Measurements from ENCODE around the gene DLG1. TPM values are rescaled to one million over a fixed set of nuclear protein-coding genes. Genes with fewer than 3 reads are reported as not detected.

Gene DLG1
- total RNA-seq, 1 experiment from 2014 or later: 89.8 TPM

- Histone ChIP-seq H3K36me3 (ENCODE audit: control insufficient read depth in 1 of 2, insufficient read depth in 2 of 2, low read length in 2 of 2) (no peaks in the 10 kb centered on the region), H3K4me2 (ENCODE audit: low read length) (no peak overlapping the region), H3K27ac (ENCODE audit: low read depth, low read length) (no peak overlapping the region), H3K4me1 (ENCODE audit: control insufficient read depth in 1 of 2, insufficient read depth in 2 of 2, low read length in 2 of 2) (no peaks in the 10 kb centered on the region), H4K20me1 (ENCODE audit: insufficient read depth) (peaks cover 5% of the 10 kb centered on the region; the same call in 1 of the 2 replicates), H3K9me3 (ENCODE audit: control insufficient read depth in 1 of 2, insufficient read depth in 1 of 2, low read depth in 1 of 2, low read length in 2 of 2) (no peaks in the 10 kb centered on the region), H3K9me2 (ENCODE audit: insufficient read depth) (no peaks in the 10 kb centered on the region), H3K27me3 (ENCODE audit: insufficient read depth, low read length) (no peaks in the 10 kb centered on the region), H3K4me3 (replicated peaks in 1 of 2; ENCODE audit: low read depth in 1 of 2, low read length in 2 of 2) (no peak overlapping the region), H3K9ac (ENCODE audit: low read length) (no peak overlapping the region), H3K79me2 (ENCODE audit: insufficient read depth, low read length) (peaks cover 58% of the 10 kb centered on the region), H2AFZ (ENCODE audit: low read depth, low read length, poor library complexity, severe bottlenecking) (no peak overlapping the region)
- intact Hi-C loops (cut with micrococcal nuclease): no loop called here
- DNase-seq (ENCODE audit: low read depth, low spot score) (no peak), ATAC-seq (no peak)
- no peak for TF ChIP-seq JUND (IDR thresholded peaks at IDR 0.05)
- TF ChIP-seq, protein P1, sequence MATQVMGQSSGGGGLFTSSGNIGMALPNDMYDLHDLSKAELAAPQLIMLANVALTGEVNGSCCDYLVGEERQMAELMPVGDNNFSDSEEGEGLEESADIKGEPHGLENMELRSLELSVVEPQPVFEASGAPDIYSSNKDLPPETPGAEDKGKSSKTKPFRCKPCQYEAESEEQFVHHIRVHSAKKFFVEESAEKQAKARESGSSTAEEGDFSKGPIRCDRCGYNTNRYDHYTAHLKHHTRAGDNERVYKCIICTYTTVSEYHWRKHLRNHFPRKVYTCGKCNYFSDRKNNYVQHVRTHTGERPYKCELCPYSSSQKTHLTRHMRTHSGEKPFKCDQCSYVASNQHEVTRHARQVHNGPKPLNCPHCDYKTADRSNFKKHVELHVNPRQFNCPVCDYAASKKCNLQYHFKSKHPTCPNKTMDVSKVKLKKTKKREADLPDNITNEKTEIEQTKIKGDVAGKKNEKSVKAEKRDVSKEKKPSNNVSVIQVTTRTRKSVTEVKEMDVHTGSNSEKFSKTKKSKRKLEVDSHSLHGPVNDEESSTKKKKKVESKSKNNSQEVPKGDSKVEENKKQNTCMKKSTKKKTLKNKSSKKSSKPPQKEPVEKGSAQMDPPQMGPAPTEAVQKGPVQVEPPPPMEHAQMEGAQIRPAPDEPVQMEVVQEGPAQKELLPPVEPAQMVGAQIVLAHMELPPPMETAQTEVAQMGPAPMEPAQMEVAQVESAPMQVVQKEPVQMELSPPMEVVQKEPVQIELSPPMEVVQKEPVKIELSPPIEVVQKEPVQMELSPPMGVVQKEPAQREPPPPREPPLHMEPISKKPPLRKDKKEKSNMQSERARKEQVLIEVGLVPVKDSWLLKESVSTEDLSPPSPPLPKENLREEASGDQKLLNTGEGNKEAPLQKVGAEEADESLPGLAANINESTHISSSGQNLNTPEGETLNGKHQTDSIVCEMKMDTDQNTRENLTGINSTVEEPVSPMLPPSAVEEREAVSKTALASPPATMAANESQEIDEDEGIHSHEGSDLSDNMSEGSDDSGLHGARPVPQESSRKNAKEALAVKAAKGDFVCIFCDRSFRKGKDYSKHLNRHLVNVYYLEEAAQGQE (IDR thresholded peaks at IDR 0.05; ENCODE audit: low read depth): no peak
- no peak for TF ChIP-seq CBX3 (IDR thresholded peaks at IDR 0.05; ENCODE audit: low read depth)
- no peak for TF ChIP-seq POLR2AphosphoS5 (IDR thresholded peaks at IDR 0.05; ENCODE audit: low read depth, low read length)
- no peak for TF ChIP-seq RAD21 (IDR thresholded peaks at IDR 0.05; ENCODE audit: low read depth)
- no peak for TF ChIP-seq SP1 (IDR thresholded peaks at IDR 0.05; ENCODE audit: low read depth)
- no peak for TF ChIP-seq EGR1 (IDR thresholded peaks at IDR 0.05; ENCODE audit: low read depth)
- no peak for TF ChIP-seq SIN3A (IDR thresholded peaks at IDR 0.05; ENCODE audit: low read depth)
- no peak for TF ChIP-seq ZNF274 (IDR thresholded peaks at IDR 0.05; ENCODE audit: low read depth, low read length)
- TF ChIP-seq CEBPB (IDR thresholded peaks at IDR 0.05; ENCODE audit: low read depth): no peak
- no peak for TF ChIP-seq ZFX (IDR thresholded peaks at IDR 0.05)
- no peak for TF ChIP-seq ZBTB33 (IDR thresholded peaks at IDR 0.05; ENCODE audit: extremely low read depth, insufficient replicate concordance, low read length)
- TF ChIP-seq, protein P2, sequence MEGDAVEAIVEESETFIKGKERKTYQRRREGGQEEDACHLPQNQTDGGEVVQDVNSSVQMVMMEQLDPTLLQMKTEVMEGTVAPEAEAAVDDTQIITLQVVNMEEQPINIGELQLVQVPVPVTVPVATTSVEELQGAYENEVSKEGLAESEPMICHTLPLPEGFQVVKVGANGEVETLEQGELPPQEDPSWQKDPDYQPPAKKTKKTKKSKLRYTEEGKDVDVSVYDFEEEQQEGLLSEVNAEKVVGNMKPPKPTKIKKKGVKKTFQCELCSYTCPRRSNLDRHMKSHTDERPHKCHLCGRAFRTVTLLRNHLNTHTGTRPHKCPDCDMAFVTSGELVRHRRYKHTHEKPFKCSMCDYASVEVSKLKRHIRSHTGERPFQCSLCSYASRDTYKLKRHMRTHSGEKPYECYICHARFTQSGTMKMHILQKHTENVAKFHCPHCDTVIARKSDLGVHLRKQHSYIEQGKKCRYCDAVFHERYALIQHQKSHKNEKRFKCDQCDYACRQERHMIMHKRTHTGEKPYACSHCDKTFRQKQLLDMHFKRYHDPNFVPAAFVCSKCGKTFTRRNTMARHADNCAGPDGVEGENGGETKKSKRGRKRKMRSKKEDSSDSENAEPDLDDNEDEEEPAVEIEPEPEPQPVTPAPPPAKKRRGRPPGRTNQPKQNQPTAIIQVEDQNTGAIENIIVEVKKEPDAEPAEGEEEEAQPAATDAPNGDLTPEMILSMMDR (IDR thresholded peaks at IDR 0.05 in 2 of 3, conservative IDR thresholded peaks at IDR 0.05 in 1 of 3; ENCODE audit: borderline replicate concordance in 1 of 3, insufficient read depth in 1 of 3, low read depth in 2 of 3, low read length in 2 of 3): no peak
- no peak for TF ChIP-seq MAX (IDR thresholded peaks at IDR 0.05)
- no peak for TF ChIP-seq FOSL1 (IDR thresholded peaks at IDR 0.05; ENCODE audit: low read depth)
- ChIA-PET POLR2A (no interaction called here), RAD21 (ENCODE audit: low non-redundant PET in 1 of 2, low total read pairs in 2 of 2, uncharacterized antibody in 2 of 2, unreplicated experiment in 2 of 2) (no interaction called here), CTCF (no interaction called here)
- BruUV-seq (replicated peaks): no TSS peak
Observed at GRCh38 chr3:197165890-197166289, 132.5 kb downstream of the DLG1 start.

All from HCT116 (cell line).